ENCODE measurements around the gene GOLGA1. TPM values are rescaled to one million over a fixed set of nuclear protein-coding genes. Genes with fewer than 3 reads are reported as not detected.
"Not testable (repeated sequence)": the region's sequence is repeated elsewhere in the genome, so short reads cannot be mapped to it uniquely, and the experiment has no call there.

Gene GOLGA1
- total RNA-seq, 1 experiment from 2014 or later, result 12.2 TPM

GRCh38 chr9:124858330-124859046 is 82.4 kb downstream of the GOLGA1 start:
- DNase-seq (ENCODE audit: low read depth), result peak; percentile 73

GRCh38 chr9:124857533-124858162 is 83.2 kb downstream of the GOLGA1 start:
- no peak for DNase-seq (ENCODE audit: low read depth)

GRCh38 chr9:124855944-124856765 is 84.7 kb downstream of the GOLGA1 start:
- peak; percentile 38 for DNase-seq (ENCODE audit: low read depth)

- no peak for DNase-seq (ENCODE audit: low read depth)
These were observed 85.3 kb downstream of the GOLGA1 start for GRCh38 chr9:124855566-124855943.

GRCh38 chr9:124854822-124855221 is 86.1 kb downstream of the GOLGA1 start:
- DNase-seq (ENCODE audit: low read depth), result no peak

- DNase-seq (ENCODE audit: low read depth), result no peak
These were observed 86.7 kb downstream of the GOLGA1 start for GRCh38 chr9:124854161-124854560.

GRCh38 chr9:124853605-124854143 is 87.2 kb downstream of the GOLGA1 start:
- no peak for DNase-seq (ENCODE audit: low read depth)

- DNase-seq (ENCODE audit: low read depth), result peak; percentile 75
These were observed 87.9 kb downstream of the GOLGA1 start, which contains the start of gene WDR38 for GRCh38 chr9:124852829-124853531. Gene WDR38, plus strand, starts transcription at chr9:124853460. Its CDS starts 72 bp downstream, at chr9:124853532.

- DNase-seq (ENCODE audit: low read depth), result peak; percentile 17
These were observed 88.6 kb downstream of the GOLGA1 start for GRCh38 chr9:124852121-124852828.

- DNase-seq (ENCODE audit: low read depth), result peak; percentile 68
These were observed 91.1 kb downstream of the GOLGA1 start for GRCh38 chr9:124849801-124850200.

GRCh38 chr9:124846969-124847368 is 93.9 kb downstream of the GOLGA1 start:
- DNase-seq (ENCODE audit: low read depth), result no peak

GRCh38 chr9:124846467-124846866 is 94.4 kb downstream of the GOLGA1 start:
- not testable (repeated sequence) for DNase-seq (ENCODE audit: low read depth)

GRCh38 chr9:124844291-124844690 is 96.6 kb downstream of the GOLGA1 start:
- DNase-seq (ENCODE audit: low read depth), result no peak

- DNase-seq (ENCODE audit: low read depth), result no peak
These were observed 97.3 kb downstream of the GOLGA1 start for GRCh38 chr9:124843456-124844034.

GRCh38 chr9:124841075-124841821 is 99.6 kb downstream of the GOLGA1 start:
- no peak for DNase-seq (ENCODE audit: low read depth)

GRCh38 chr9:124840300-124840833 is 100.5 kb downstream of the GOLGA1 start:
- peak; percentile 87 for DNase-seq (ENCODE audit: low read depth)

- peak; percentile 64 for DNase-seq (ENCODE audit: low read depth)
These were observed 101.1 kb downstream of the GOLGA1 start for GRCh38 chr9:124839612-124840299.

GRCh38 chr9:124838567-124839275 is 102.2 kb downstream of the GOLGA1 start:
- DNase-seq (ENCODE audit: low read depth), result not testable (repeated sequence)
